Measurements from ENCODE around the gene CYP19A1.

The CYP19A1 gene

DNA sequence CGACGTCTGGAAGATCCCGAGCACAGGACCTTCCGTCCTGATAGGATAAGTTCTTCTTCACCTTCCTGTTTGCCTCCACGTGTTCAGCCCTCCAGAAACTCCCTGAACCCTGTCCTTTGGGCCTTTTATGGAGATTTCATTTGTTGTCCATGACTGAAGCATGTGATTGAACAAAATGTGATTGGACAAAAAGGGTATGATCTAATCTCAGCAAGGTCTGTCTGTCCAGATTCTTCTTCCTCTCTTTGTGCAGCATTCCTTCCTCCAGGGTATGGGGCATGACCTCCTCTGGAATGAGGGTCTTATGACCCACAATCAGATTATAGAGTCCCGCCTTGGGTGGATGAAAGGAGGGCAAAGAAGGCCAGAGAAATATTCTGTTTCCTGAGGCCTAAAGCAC is at the start of gene CYP19A1:
Gene CYP19A1, minus strand, starts transcription at position 101 of the 400 bp plus-strand sequence. CDS start 95,684 bp downstream, outside the sequence.
- DNase-seq = no peak

- DNase-seq = no peak
Measured at GRCh38 chr15:51387699-51388041, 49.3 kb upstream of the CYP19A1 start.

DNA sequence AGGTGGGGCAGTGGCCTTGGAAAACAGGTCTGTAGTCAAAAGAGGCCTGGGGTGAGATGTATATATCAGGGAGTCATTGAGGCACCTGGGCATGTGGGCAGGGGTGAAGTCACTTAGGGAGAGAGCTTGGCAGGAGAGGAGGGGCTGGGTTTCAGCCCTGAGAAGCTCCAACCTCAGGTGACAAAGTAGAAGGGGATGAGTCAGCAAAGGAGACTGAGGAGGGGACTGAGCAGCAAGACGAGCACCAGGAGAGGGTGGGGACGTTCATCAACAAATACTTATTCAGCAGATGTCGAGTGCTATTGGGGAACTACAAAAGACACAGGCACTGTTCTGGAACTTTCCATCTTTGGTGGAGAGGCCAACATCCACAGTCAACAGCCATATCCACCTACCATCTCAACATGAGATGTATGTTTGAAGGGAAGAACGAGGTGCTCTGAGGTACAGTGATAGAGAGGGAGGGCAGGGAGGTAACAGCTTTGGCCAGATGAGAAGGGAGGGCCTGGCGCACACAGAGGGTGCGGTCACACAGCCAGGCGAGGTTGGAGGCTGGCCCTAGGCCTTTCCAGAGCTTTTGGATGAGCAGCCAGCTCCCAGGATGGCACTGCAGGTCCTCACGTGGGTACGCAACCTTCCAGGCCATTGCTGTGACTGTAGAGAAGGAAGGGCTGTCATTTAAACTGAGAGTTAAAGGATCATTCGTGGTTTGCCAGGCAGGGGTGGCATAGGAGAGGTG is 48.7 kb upstream of the CYP19A1 start:
- DNase-seq = no peak

- no peak for DNase-seq
Measured at GRCh38 chr15:51386486-51386885, 48.1 kb upstream of the CYP19A1 start.

DNA sequence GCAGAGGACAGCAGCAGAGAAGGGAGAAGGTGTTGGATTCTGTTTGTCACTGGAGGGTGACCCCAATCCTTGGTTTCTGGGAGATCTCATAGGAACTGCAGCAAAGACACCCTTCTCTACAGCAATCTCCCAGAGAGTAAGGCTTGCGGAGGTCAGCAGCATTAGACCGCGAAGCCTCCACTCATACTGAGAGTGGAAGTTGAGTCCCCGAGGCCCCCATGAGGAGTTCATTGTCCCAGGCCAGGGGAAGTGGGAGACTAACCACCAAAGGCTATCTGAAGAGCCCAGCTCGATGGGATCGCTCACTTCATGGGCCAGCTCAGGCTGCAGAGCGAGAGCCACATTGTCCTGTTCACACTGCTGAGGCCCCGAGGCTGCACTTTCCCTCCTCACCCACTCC is 47.6 kb upstream of the CYP19A1 start:
- no peak for DNase-seq

GRCh38 chr15:51382787-51383186 is 44.4 kb upstream of the CYP19A1 start:
- peak; percentile 65 for DNase-seq

DNA sequence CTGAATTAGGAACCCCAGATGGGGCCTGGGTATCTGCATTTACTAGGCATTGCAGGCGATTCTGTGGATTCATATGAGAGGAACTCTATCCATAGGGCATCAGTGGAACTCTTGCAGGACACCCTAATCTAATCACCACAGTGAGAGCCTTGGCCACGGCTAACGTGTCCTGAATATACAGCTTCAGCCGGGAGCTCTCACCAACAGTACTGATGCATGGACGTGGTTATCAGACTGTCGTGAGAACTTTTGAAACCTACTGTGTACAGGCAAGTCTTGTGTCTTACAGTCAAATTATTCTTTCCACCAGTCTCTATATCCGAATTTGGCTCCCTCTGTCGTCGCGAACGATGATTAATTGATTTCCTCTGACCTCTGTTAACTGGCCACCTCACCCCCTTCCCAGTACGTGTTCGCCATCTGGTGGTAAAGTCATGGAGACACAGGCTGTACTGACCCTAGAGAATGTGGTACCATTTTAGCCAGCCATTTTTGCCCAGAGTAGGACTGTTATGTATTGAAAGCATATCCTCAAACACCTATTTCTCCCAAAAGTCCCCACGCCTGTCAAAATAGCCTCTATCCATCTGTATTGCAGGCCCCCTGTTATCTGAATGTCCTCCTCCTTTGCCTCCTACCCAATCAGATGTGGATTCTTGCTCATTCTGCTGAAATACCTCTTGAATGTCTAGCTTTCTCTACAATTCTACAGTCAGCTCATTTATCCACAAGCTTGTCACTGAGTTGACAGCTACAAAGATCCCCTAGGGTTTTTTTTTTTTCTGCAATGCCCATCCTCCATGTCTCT is 42.8 kb upstream of the CYP19A1 start:
- peak; percentile 90 for DNase-seq

DNA sequence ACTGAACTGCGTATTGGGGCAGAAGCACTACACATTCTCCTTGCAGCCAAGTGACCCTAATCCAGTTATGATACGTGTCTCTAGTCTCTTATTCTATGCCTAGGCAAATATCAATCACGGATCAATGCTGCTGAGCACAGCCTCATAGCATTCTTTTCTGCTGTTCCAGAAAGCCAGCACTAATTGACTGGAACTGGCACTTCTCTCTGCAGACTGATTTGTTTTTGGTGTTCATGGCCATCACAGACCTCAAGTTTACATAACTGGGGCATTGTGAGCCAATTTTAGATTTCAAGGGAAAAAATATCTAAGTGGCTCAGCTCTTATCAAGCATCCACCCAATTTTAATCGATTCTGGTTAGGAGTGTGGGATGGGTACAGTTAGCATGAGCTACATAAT is 41.0 kb upstream of the CYP19A1 start:
- DNase-seq = no peak

GRCh38 chr15:51378406-51378805 is 40.0 kb upstream of the CYP19A1 start:
- no peak for DNase-seq

DNA sequence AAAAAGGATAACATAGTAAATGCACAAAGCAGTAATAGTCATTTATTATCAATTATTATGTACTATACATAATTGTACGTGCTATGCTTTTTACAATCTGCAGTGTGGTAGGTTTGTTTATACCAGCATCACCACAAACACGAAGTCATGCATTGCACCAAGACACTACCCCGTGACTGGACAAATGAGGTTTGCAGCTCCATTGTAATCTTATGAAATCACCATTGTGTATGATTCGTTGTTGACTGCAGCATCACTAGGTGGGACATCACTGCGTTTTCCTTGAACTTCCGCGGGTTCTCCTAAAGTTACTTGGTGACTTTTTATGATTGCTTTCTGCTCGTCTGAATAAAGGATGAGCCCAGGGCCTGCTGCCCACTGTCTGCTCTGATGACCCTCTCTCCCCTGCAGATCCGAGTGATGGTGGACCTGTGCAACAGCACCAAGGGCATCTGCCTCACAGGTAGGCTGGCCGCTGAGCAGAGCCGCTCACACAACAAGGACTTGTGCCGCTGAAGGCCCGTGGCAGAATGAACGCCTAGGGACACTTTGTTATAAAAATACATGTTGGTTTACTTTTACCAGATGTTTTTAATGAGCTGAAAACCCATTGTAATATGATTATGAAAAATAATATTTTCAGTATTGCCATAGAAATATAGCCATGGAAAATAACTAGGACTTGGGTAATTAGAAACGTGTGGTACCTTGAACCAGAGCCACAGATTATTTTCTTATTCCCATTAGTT is 38.8 kb upstream of the CYP19A1 start:
- DNase-seq = no peak

DNA sequence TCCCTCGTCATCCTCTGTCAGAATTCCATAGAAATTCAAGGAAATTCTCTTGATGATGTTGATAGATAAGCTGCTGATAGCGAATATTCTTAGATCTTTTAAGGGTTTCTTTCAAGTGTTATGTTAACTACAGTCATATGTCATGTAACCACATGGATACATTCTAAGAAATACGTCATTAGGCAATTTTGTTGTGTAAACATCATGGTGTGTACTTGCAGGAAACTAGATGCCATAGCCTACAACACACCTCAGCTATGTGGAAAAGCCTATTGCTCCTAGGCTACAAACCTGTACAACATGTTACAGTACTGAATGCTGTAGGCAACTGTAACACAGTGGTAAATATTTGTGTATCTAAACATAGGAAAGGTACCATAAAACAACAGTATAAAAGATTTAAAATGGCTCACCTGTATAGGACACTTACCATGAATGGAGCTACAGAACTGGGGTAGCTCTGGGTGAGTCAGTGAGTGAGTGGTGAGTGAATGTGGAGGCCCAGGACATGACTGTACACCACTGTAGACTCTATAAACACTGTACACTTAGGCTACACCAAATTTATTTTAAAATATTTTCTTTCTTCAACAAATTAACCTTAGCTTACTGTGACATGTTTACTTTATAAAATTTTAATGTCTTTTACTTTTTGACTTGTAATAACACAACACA is 37.7 kb upstream of the CYP19A1 start:
- DNase-seq = no peak

DNA sequence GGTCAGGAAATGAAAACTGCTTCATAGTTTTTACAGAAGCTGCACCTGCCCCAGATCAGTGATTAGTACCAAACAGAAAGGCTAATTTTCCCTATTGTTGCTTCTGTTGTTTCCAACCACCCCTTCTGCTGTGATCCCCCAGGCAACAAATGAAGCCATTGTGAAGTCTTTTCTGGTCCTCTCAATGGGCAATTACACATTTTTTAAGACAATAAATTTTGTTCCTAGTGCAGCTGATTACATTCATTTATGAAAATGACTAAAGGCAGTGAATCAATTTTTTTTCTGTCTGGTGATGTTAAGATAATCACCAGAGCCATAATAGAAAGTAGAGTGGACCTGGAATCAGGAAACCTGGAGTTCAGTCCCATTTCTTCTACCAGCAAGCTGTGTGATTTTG is 35.7 kb upstream of the CYP19A1 start:
- no peak for DNase-seq

- no peak for DNase-seq
Measured at GRCh38 chr15:51371266-51371665, 32.9 kb upstream of the CYP19A1 start.

DNA sequence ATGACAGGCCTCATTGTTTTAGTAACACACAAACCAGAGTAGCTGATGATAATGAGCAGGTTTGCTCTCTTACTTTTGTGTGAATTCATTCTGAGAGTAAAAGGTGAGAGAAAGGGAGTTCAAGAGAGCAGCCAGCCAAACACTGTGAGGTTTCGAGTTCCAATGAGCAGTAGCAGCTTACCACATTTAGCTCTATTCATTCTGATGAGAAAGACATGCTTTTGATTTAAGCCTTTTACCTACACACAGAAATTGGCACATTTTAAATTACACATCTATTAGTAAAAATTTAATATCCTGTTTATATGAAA is 31.0 kb upstream of the CYP19A1 start:
- no peak for DNase-seq

DNA sequence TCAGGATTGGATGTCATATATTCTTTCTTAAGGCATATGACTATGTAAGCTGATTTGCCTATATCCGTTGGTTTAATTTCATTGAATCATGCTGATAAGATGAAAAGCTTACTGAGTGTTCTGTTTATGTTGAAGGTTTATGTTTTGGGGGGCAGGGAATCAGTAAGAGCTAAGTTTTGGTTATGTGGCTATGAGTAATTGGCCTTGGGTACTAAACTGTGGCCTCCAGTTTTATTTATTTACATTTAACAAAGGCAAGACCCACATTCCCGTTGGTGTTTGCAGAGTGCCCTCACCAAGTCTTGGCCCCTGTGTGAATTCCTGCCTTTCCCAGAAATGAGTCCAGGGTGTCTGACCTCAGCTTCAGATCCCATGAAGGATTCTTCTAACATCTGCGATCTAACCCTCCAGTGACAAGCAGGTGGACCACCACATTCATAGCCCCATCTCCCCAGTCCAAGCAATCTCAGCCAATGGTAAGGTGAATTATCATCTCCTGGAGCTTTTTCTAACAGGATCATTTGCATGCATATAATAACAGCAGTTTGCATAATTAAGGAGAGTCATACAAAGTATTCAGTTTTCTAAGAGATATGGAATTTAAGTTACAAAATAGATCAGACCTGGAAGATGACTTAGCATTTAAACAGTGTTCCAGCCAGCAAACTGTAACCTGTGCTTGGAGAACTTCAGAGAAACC is 30.5 kb upstream of the CYP19A1 start:
- no peak for DNase-seq

GRCh38 chr15:51368307-51368706 is 29.9 kb upstream of the CYP19A1 start:
- DNase-seq = no peak

- no peak for DNase-seq
Measured at GRCh38 chr15:51367322-51367976, 29.1 kb upstream of the CYP19A1 start.

DNA sequence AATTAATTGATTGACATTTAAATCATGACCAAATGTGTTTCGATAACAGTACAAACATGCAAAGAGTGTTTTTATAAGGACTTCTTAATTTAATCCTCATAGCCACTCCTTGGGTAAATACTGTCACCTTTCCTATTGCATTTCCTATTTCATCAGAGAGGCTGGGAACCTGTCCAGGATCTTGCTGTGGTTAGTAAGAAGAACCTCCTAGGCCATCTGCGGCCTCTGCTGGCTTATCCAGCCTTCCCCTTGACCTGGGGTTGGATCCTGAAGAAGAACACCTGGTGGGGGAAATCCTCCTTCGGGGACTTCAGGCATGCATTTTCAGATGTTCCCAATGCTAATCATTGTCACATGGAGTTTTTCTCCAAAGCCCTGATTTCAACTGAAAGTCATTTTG is 28.5 kb upstream of the CYP19A1 start:
- no peak for DNase-seq

GRCh38 chr15:51366071-51366470 is 27.7 kb upstream of the CYP19A1 start:
- no peak for DNase-seq

- DNase-seq = no peak
Measured at GRCh38 chr15:51365417-51365816, 27.0 kb upstream of the CYP19A1 start.

GRCh38 chr15:51363383-51363782 is 25.0 kb upstream of the CYP19A1 start:
- DNase-seq = no peak

DNA sequence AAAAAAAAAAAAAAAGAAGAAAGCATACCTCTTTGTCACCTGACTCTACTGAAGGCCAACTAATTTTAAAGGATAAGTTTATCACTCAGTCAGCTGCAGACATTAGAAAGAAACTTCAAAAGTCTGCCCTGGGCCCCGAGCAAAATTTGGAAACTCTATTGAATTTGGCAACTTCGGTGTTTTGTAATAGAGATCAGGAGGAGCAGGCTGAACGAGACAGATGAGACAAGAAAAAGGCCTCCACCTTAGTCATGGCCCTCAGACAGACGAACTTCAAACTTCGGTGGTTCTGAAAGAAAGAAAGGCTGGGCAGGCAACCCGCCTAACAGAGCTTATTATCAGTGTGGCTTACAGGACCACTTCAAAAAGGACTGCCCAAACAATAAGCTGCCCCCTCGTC is 21.6 kb upstream of the CYP19A1 start:
- peak; percentile 14 for DNase-seq

All from suppressor macrophage treated with lipopolysaccharide for 4 hours (primary cell).